ENCODE results near the gene MRM2. TPM values are rescaled to one million over a fixed set of nuclear protein-coding genes. Genes with fewer than 3 reads are reported as not detected.

Gene MRM2
- total RNA-seq, 6 experiments from 2014 or later = 9.5 to 14.6 (median 11.5) TPM

DNA sequence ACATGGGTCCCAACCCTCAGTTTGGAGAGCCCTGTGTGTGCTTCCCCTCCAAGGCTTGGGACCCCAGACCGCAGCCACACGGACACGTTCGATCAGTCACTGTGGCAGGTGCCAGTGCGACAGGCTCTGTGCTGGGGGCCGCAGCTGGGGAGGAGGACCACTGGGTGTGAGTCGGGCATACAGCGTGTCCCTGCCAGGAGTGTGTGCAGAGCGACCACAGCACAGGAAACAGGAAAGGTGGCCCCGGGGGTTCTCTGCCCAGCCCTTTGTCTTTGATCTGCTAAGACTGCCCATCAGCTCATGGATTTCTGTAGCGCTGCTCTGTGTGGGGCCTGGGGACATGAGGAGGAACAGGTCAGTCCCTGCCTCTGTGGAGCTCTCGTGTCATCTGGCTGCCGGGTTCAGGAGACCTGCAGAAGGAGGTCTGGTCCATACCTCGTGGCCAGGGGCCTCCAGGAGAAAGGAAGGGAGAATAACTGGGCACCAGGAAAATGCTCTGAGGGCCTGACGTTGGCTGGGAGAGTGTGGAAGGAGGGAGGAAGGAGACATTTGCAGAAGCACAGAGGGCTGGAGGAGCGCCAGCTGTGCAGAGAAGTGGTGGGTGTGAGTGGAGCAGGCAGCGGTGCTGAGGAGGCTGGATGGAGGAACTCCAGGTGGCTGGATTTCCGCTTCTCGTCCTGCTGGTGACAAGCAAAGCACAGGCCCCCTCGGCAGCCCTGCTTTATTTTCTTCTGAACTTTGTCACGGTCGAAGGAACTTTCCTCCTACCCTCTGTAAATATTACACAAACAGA, 4.1 kb upstream of the MRM2 start:
- 59% methylated on average over 10 of the region's 22 CpGs for WGBS (ENCODE audit: insufficient coverage, low coverage, low lambda C conversion rate, missing lambda C conversion rate)
- Histone ChIP-seq H3K27ac (no peak overlapping the region), H3K27me3 (no peaks in the 10 kb centered on the region), H3K4me1 (peaks cover 0 to 9% (median 0%) of the 10 kb centered on the region in 4 donors), H3K36me3 (no peaks in the 10 kb centered on the region), H3K4me3 (no peak overlapping the region), H3K9me3 (no peaks in the 10 kb centered on the region)
- intact Hi-C loops (cut with DNase I) = loop anchor here in 1 of 2 donors (10.0 kb wide), 1 partner anchor 109 kb away; the partner anchor contains the start of gene EIF3B
- ATAC-seq (no peak), DNase-seq (no peak)
- TF ChIP-seq, protein P1, sequence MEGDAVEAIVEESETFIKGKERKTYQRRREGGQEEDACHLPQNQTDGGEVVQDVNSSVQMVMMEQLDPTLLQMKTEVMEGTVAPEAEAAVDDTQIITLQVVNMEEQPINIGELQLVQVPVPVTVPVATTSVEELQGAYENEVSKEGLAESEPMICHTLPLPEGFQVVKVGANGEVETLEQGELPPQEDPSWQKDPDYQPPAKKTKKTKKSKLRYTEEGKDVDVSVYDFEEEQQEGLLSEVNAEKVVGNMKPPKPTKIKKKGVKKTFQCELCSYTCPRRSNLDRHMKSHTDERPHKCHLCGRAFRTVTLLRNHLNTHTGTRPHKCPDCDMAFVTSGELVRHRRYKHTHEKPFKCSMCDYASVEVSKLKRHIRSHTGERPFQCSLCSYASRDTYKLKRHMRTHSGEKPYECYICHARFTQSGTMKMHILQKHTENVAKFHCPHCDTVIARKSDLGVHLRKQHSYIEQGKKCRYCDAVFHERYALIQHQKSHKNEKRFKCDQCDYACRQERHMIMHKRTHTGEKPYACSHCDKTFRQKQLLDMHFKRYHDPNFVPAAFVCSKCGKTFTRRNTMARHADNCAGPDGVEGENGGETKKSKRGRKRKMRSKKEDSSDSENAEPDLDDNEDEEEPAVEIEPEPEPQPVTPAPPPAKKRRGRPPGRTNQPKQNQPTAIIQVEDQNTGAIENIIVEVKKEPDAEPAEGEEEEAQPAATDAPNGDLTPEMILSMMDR (IDR thresholded peaks at IDR 0.05) = no peak
- TF ChIP-seq POLR2A (IDR thresholded peaks at IDR 0.05) = no peak

DNA sequence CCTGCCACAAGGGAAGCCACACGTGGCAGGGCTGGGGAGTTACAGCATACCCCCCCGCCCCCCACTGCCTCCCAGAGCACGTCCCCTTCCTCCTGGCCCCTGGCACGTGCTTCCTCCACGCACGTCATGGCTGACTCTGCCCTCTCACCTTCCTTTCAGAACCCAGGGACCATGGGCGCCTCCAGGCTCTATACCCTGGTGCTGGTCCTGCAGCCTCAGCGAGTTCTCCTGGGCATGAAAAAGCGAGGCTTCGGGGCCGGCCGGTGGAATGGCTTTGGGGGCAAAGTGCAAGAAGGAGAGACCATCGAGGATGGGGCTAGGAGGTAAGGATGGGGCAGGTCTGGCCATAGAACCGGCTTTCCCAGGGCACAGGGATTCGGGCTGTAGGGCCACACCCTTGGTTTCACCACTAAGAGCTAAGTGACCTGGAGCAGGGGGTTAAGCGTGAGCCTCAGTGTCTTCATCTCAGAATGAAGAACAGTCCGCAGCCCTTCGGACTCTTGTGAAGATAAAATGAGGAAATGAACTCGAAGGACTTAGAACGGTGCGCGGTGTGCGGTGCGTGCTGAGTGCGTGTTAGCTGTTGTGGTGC, 2.5 kb upstream of the MRM2 start:
- Histone ChIP-seq H3K4me3 (no peak overlapping the region), H3K4me1 (peaks cover 0 to 17% (median 0%) of the 10 kb centered on the region in 4 donors), H3K27me3 (no peaks in the 10 kb centered on the region), H3K9me3 (no peaks in the 10 kb centered on the region), H3K36me3 (no peaks in the 10 kb centered on the region), H3K27ac (no peak overlapping the region)
- ATAC-seq (no peak), DNase-seq (no peak)
- intact Hi-C loops (cut with DNase I) = loop anchor here in 1 of 2 donors (10.0 kb wide), 1 partner anchor 110 kb away; the partner anchor contains the start of gene EIF3B
- TF ChIP-seq, protein P1 (IDR thresholded peaks at IDR 0.05) = no peak
- no peak for TF ChIP-seq POLR2A (IDR thresholded peaks at IDR 0.05)
- 56% methylated on average over 9 of the region's 25 CpGs for WGBS (ENCODE audit: insufficient coverage, low coverage, low lambda C conversion rate, missing lambda C conversion rate)

DNA sequence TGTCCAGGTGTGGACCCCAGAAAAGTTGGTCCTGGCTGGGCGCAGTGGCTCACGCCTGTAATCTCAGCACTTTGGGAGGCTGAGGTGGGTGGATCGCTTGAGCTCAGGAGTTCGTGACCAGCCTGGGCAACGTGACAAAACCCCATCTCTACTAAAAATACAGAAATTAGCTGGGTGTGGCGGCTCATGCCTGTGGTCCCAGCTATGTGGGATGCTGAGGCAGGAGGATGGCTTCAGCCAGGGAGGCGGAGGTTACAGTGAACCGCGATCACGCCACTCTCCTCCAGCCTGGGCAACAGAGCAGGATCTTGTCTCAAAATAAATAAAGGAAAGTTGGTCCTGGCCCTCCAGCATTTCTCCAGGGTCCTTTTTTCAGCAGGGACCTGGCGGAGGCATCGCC, 1.5 kb upstream of the MRM2 start:
- Histone ChIP-seq H3K36me3 (peaks cover 0 to 7% (median 1%) of the 10 kb centered on the region in 4 donors), H3K27ac (no peak overlapping the region), H3K4me3 (no peak overlapping the region), H3K9me3 (no peaks in the 10 kb centered on the region), H3K4me1 (peaks cover 0 to 17% (median 0%) of the 10 kb centered on the region in 4 donors), H3K27me3 (no peaks in the 10 kb centered on the region)
- DNase-seq = no peak
- WGBS (ENCODE audit: insufficient coverage, low coverage, low lambda C conversion rate, missing lambda C conversion rate) = 91% methylated on average over 9 of the region's 12 CpGs
- TF ChIP-seq, protein P1 (IDR thresholded peaks at IDR 0.05) = no peak
- TF ChIP-seq POLR2A (IDR thresholded peaks at IDR 0.05) = no peak
- intact Hi-C loops (cut with DNase I) = loop anchor here in 1 of 2 donors (10.0 kb wide), 1 partner anchor 111 kb away; the partner anchor contains the start of gene EIF3B
- no peak for ATAC-seq

DNA sequence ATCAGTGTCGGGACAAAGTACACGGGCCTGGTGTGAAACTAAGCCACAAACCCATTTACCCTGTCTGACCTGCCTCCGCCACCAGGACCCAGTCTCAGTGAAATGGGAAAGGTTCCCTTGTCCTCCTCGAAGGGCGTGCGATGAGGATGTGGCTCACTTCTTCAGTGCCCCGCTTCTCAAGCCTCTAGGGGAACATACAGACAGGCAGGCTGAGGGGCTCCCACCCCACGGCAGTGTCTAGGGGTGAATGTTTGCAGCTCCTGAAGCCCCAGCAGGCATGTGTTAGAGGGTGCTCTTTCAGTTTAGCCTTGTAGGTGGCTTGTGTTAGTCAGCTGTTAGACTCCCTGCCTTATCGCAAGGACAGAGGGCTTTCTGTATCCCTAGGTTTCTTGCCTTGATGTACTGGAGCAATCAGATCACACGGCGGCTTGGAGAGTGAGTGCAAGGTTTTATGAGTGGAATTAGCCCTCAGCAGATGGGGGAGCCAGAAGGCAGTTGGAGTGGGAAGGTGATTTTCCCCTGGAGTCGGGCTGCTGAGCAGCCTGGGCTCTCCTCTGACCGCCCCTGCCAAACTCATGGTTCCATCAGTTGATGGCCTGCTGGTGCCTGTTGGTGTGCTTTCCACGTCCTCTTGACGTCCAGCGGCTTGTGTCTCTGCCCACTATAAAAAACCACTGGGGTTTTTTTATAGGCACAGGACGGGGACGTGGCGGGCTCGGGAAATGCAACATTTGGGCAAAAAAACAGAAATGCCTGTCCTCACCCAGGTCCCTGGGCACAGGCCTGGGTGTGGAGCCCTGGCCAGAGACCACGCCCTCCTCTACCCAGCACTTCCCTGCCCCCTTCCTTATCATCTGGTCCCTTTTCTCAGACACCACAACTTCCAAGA, 780 bp upstream of the MRM2 start:
- ATAC-seq (peak; percentile 12 to 23 (median 18)), DNase-seq (no peak)
- Histone ChIP-seq H3K4me1 (peaks cover 0 to 17% (median 0%) of the 10 kb centered on the region in 4 donors), H3K27ac (no peak overlapping the region), H3K27me3 (no peaks in the 10 kb centered on the region), H3K9me3 (no peaks in the 10 kb centered on the region), H3K36me3 (peaks cover 0 to 13% (median 5%) of the 10 kb centered on the region in 4 donors), H3K4me3 (peak overlapping the region; percentile 80 to 99 (median 99))
- TF ChIP-seq, protein P1 (IDR thresholded peaks at IDR 0.05) = no peak
- TF ChIP-seq POLR2A (IDR thresholded peaks at IDR 0.05) = no peak
- WGBS (ENCODE audit: insufficient coverage, low coverage, low lambda C conversion rate, missing lambda C conversion rate) = 15% methylated on average over 11 of the region's 21 CpGs
- intact Hi-C loops (cut with DNase I) = loop anchor here in 1 of 2 donors (10.0 kb wide), 1 partner anchor 112 kb away; the partner anchor contains the start of gene EIF3B

Data from right lobe of liver (tissue), 6 donors.